Chondrocyte (in vitro differentiated cells): Measurements from ENCODE around the gene ST6GALNAC6. TPM values are rescaled to one million over a fixed set of nuclear protein-coding genes. Genes with fewer than 3 reads are reported as not detected.

Source experiments
- DNase-seq: peaks from one replicate; pipeline ENCODE4 v3.0.0; 2021; ENCODE audit warnings: mixed read lengths, low spot score
- H3K27ac Mint-ChIP-seq: one replicate; pipeline ENCODE4 v1.8.0; 2021; ENCODE audit warnings: mild to moderate bottlenecking, moderate library complexity, mixed read lengths; ENCODE audit not compliant: unreplicated experiment
- H3K27me3 Mint-ChIP-seq: 2 replicates; pipeline ENCODE4 v1.8.0; 2021; ENCODE audit warnings: low read depth, mixed read lengths
- H3K36me3 Mint-ChIP-seq: 2 replicates; pipeline ENCODE4 v1.8.0; 2021; ENCODE audit warnings: low read depth, mixed read lengths
- H3K4me1 Mint-ChIP-seq: 2 replicates; pipeline ENCODE4 v1.8.0; 2021; ENCODE audit warnings: low read depth, mild to moderate bottlenecking, mixed read lengths
- H3K4me3 Mint-ChIP-seq: one replicate; pipeline ENCODE4 v1.8.0; 2021; ENCODE audit warnings: mild to moderate bottlenecking, moderate library complexity, mixed read lengths; ENCODE audit not compliant: unreplicated experiment
- H3K9me3 Mint-ChIP-seq: 2 replicates; pipeline ENCODE4 v1.8.0; 2021; ENCODE audit warnings: low read depth, mixed read lengths
- CTCF ChIP-seq: fragments of 200-600 bp; sonication (generic); IDR thresholded peaks from 2 replicates; pipeline ENCODE4 v1.5.0; 2021; ENCODE audit warnings: antibody characterized with exemption, mild to moderate bottlenecking, moderate library complexity
- total RNA-seq: library from RNA; stranded (reverse); gene quantifications from 3 replicates; pipeline ENCODE4 v1.2.1, GENCODE V29; 2021

ST6GALNAC6 gene
- total RNA-seq, 1 donor from 2014 or later, result 47.5 TPM

GRCh38 chr9:127941961-127942215 lies 42.5 kb upstream of the ST6GALNAC6 start:
- Mint-ChIP-seq H3K27ac (no peak overlapping the region), H3K4me3 (no peak overlapping the region), H3K36me3 (peaks cover 21% of the 10 kb centered on the region), H3K27me3 (no peaks in the 10 kb centered on the region), H3K9me3 (no peaks in the 10 kb centered on the region), H3K4me1 (peaks cover 25% of the 10 kb centered on the region)
- DNase-seq, result no peak
- no peak for TF ChIP-seq CTCF

DNA sequence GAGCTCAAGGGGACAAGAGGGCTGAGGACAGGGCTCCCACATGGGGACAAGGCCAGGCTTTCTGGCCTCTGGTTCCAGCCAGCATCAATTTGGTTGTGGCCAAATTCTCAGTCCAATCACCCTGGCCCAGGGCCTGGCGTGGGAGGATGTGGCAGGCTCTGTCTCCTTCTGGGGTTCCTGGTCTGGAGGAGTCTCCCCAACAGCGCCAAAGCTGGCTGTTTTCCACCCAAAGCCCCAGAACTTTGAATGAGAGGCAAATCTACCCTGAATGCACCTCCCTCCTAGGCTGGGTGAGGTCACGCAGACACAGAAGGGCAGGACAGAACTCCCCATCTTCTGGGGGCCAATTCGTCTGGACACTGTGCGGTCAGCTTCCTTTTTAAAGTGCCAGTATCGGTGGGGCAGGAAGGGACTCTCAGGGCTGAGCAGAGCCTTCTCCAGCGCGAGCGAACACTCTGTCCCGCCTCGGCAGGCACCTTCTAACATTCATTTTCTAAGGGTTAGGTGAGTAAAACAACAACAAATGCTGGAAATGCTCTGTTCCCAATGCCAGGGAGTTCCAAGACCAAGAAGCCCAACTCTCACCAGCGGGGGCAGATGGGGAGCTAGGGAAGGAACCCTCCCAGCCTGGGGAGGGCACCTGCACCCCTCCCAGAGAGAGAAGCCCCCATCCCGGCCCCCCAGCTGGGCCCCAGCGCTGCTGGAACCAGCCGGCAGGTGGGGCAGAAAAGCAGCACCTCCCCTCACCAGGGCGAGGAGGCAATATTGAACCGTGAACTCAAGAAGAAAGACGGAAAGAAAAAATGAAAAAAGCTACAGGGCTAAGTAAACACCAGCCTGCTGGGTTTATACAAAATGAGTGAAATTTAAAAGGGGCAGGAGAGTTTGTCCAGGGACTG lies 41.9 kb upstream of the ST6GALNAC6 start:
- Mint-ChIP-seq H3K9me3 (no peaks in the 10 kb centered on the region), H3K36me3 (peaks cover 21% of the 10 kb centered on the region), H3K27me3 (no peaks in the 10 kb centered on the region), H3K4me1 (peaks cover 30% of the 10 kb centered on the region), H3K27ac (no peak overlapping the region), H3K4me3 (no peak overlapping the region)
- DNase-seq, result no peak
- TF ChIP-seq CTCF, result no peak

DNA sequence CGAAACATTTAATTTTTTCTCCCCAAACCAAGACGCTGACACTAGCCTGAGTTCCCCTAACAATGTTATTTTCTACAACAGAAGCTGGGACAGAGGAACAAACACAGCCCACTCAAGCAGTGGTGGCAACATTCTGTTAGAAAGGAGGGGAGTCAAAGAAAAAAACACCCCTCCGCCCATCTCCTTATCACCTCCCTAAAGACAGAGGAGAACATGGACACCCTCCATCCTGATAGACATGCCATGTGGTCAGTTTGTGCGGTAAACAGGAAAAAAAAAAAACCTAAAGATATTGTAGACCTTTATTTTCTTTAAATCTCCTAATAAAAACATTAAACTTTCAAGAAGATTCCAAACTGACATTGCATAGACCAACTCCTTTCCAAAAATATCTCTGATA lies 41.2 kb upstream of the ST6GALNAC6 start:
- Mint-ChIP-seq H3K27me3 (no peaks in the 10 kb centered on the region), H3K27ac (no peak overlapping the region), H3K9me3 (no peaks in the 10 kb centered on the region), H3K36me3 (peaks cover 21% of the 10 kb centered on the region), H3K4me3 (no peak overlapping the region), H3K4me1 (peaks cover 37% of the 10 kb centered on the region)
- no peak for TF ChIP-seq CTCF
- DNase-seq, result no peak

DNA sequence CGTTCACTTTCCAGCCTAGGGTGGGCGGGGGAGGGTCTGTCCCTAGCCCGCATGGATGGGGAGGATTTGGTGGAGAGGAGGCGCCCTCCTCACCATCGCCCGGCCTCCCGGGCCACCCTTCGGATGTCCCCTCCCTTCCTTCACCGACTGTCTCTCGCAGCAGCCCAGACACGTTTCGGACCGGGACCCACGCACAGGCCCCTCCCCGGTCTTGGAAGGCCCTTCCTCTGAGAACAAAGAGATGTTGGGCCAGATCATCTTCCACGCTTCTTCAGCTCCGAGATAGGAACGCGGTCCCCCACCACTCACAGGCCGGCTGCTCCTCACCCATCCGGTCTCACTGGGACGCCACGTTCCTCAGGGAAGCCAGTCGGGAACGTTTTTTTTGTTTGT lies 38.9 kb upstream of the ST6GALNAC6 start:
- H3K9me3 Mint-ChIP-seq, result no peaks in the 10 kb centered on the region
- no peak overlapping the region for H3K4me3 Mint-ChIP-seq
- H3K27me3 Mint-ChIP-seq, result no peaks in the 10 kb centered on the region
- peak; percentile 70 for DNase-seq
- no peak for TF ChIP-seq CTCF
- H3K36me3 Mint-ChIP-seq, result peaks cover 13% of the 10 kb centered on the region
- H3K27ac Mint-ChIP-seq, result peak overlapping the region; percentile 28
- H3K4me1 Mint-ChIP-seq, result peaks cover 39% of the 10 kb centered on the region

DNA sequence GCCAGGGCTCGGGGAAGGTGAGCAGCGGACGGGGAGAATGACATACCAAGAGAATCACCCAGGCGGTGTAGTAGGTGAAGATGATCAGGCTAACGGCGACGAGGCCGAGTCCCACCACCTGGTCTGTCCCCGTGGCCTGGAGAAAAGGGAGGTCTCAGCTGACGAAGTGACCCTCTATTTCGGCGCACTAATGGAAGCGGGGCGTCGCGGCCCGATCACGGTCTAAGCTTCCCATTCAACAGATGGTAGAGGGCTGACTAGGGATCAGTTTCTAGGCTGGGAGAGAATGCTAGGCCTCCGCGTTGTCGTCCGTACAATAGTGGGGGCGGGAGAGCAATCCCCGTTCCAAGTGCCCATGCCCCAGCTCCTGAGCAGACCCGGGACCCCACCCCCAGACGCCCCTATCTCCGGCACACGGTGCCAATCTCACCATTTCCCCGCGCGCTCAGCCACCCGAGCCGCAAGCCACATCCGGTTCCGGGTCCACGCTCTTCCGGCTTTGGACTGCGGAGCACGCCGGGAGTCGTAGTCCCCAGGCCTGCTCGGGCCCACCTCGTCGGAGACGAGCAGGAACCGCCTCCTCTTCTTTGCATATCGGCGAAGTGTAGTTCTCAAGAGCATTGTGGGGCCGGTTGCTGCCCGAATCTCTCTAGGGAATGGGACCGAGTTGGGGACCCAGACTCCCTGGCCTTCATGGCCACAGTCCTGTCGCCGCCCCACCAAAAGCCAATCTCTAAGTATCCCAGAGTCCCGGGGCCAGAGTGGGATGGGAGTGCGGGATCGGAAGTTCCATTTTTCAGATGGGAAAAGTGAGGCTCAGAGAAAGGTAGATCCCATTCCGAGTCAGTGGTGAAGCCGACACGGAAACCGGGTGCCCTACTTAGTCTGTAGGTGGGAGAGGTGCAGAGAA lies 38.2 kb upstream of the ST6GALNAC6 start, which contains the start of gene DPM2:
Gene DPM2 (minus strand): TSS at position 467 of the 910 bp plus-strand sequence. CDS start 34 bp downstream, at position 433.
- no peaks in the 10 kb centered on the region for H3K9me3 Mint-ChIP-seq
- H3K27ac Mint-ChIP-seq, result peak within 1 kb of the TSS; percentile 87
- peaks cover 44% of the 10 kb centered on the region for H3K4me1 Mint-ChIP-seq
- peak within 1 kb of the TSS; percentile 89 for H3K4me3 Mint-ChIP-seq
- H3K27me3 Mint-ChIP-seq, result no peaks in the 10 kb centered on the region
- DNase-seq, result no peak
- TF ChIP-seq CTCF, result no peak
- peaks cover 11% of the 10 kb centered on the region for H3K36me3 Mint-ChIP-seq
